ENCODE measurements around the gene MYPN.
"Not testable (repeated sequence)": the region's sequence is repeated elsewhere in the genome, so short reads cannot be mapped to it uniquely, and the experiment has no call there.

MYPN gene

GRCh38 chr10:68188835-68189234 is 79.5 kb downstream of the MYPN start:
- no peak for DNase-seq (ENCODE audit: extremely low read depth, low read depth)
- TF ChIP-seq CTCF (IDR thresholded peaks at IDR 0.05; ENCODE audit: low read depth, low read length): no peak

GRCh38 chr10:68192113-68192512 is 82.8 kb downstream of the MYPN start:
- DNase-seq (ENCODE audit: extremely low read depth, low read depth): no peak
- no peak for TF ChIP-seq CTCF (IDR thresholded peaks at IDR 0.05; ENCODE audit: low read depth, low read length)

- no peak for TF ChIP-seq CTCF (IDR thresholded peaks at IDR 0.05; ENCODE audit: low read depth, low read length)
- no peak for DNase-seq (ENCODE audit: extremely low read depth, low read depth)
Observed at GRCh38 chr10:68194290-68194689, 85.0 kb downstream of the MYPN start.

GRCh38 chr10:68195776-68196175 is 86.5 kb downstream of the MYPN start:
- DNase-seq (ENCODE audit: extremely low read depth, low read depth): not testable (repeated sequence)

- no peak for TF ChIP-seq CTCF (IDR thresholded peaks at IDR 0.05; ENCODE audit: low read depth, low read length)
- no peak for DNase-seq (ENCODE audit: extremely low read depth, low read depth)
Observed at GRCh38 chr10:68196701-68197100, 87.4 kb downstream of the MYPN start.

GRCh38 chr10:68202960-68203353 is 93.7 kb downstream of the MYPN start:
- no peak for DNase-seq (ENCODE audit: extremely low read depth, low read depth)
- no peak for TF ChIP-seq CTCF (IDR thresholded peaks at IDR 0.05; ENCODE audit: low read depth, low read length)

GRCh38 chr10:68208424-68209042 is 99.2 kb downstream of the MYPN start:
- peak; percentile 44 for DNase-seq (ENCODE audit: extremely low read depth, low read depth)
- TF ChIP-seq CTCF (IDR thresholded peaks at IDR 0.05; ENCODE audit: low read depth, low read length): peak; percentile 79

GRCh38 chr10:68211669-68212068 is 102.4 kb downstream of the MYPN start:
- TF ChIP-seq CTCF (IDR thresholded peaks at IDR 0.05; ENCODE audit: low read depth, low read length): no peak

More at GRCh38 chr10:68211669-68212068, 102.4 kb downstream of the MYPN start:
- DNase-seq (ENCODE audit: extremely low read depth, low read depth): no peak

Measured in AG09319 (cell line).